ENCODE data around the gene PSD2.
"Not testable (repeated sequence)": the region's sequence is repeated elsewhere in the genome, so short reads cannot be mapped to it uniquely, and the experiment has no call there.

The PSD2 gene

GRCh38 chr5:139789116-139789844, 6.3 kb upstream of the PSD2 start:
- DNase-seq (ENCODE audit: low read depth in 1 of 2, low spot score in 1 of 2): no peak

DNA sequence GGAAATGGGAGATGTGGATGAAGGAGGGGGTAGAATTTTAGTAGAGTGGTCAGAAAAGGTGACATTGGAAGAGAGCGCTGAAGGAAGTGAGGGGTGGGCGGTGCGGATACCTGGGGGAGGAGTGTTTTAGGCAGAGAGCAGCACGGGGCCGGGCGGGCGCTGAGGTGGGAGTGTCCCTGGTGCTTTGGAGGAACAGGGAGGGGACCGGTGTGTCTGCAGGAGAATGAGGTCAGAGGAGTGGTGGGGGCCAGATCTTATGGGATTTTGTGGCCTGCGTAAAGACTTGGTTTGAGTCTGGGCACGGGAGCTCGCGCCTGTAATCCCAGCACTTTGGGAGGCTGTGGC, 5.8 kb upstream of the PSD2 start:
- no peak for DNase-seq (ENCODE audit: low read depth in 1 of 2, low spot score in 1 of 2)

DNA sequence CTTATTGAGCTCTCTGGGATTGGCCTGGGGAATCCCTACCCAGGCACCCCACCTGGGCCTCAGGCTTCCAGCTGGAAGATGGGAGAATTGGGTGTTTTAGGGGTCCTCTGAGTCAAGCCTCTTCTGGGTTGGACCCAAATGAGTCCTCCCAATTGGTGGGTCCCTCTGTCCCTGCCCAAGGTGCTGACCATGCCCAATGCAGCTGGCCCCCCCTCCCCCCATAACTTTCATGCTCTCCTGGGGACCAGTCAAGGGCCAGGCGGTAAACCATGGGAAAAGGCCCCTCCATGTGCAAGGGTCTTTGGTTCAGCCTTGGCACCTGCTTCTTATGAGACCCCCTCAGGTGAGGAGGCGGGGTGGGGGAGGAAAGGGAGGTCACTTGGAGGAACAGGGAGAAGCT, 3.4 kb upstream of the PSD2 start:
- DNase-seq (ENCODE audit: low read depth in 1 of 2, low spot score in 1 of 2): no peak

- not testable (repeated sequence) for DNase-seq (ENCODE audit: low read depth in 1 of 2, low spot score in 1 of 2)
Measured at GRCh38 chr5:139792655-139793054, 3.0 kb upstream of the PSD2 start.

DNA sequence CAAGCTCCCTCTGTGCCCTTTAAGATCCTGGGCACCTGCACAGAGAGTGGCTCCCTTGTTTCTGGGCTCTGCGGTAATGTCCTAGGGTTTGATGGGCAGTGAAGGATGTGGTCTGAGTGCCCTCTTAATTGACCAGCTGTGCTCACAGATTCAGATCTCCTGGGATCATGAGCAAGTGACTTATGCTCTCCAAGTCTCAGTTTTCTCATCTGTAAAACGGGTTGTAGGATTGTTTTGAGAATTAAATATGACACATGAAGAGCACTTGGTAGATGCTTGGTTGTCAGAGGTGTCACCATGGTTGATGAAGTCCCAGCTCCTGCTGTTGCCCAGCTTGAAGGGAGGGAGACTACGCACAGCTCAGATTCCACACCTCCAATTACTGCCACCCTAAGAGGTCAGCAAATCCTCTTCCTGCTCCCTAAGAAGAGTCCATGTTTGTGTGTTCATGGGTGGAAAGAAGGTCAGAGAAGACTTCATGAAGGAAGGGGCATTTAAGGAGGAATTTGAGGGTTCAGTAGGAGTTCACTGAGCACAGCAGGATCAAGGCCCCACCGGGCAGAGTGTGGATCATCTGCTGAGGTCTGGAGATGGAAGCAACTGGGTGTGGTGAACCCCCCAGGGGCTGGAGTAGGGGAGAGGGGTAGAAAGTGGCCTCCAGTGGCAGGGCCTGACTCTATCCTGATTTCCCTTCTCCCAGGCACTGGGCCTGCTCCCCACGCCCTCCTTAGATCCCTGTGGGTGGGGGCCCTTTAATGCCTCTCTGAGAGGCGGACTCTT, 1.4 kb upstream of the PSD2 start:
- no peak for DNase-seq (ENCODE audit: low read depth in 1 of 2, low spot score in 1 of 2)

DNA sequence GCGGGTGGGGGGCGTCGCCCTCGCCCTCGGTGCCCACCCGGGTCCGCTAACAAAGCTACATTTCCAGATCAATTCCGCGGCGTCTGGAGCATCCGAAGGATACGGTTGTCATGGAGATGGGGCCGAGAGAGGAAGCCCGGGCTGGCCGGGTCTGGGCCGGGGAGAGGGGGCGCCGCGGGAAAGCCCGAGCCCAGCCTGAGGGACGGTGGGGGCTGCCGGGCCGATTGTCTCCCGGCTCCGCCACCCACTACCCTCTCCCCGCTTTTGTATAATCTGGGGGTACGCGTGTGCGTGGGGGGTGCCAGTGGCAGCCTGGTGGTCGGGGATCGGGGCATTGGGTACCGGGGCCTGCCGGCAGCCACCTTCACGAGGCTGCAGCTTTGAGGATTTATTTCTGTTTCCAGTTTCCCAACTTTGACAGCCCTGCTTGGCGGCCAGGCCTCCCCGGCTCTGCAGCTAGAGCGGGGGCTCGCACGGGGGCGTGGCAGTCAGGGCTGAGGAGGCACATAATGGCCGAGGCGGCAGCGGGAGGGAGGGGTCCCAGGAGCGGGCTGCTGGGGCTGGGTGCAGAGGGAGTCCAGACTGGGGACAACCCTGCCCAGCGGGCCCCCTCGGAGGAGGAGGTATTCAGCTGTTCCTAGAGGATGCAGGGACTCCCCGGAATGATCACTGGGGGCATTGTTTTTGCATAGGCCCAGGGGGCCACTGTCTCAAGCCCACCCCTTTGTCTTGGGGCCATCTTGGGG, 626 bp downstream of the PSD2 start:
- no peak for DNase-seq (ENCODE audit: low read depth in 1 of 2, low spot score in 1 of 2)

GRCh38 chr5:139797335-139797734, 1.7 kb downstream of the PSD2 start:
- DNase-seq (ENCODE audit: low read depth in 1 of 2, low spot score in 1 of 2): no peak

GRCh38 chr5:139797856-139798510, 2.4 kb downstream of the PSD2 start:
- DNase-seq (ENCODE audit: low read depth in 1 of 2, low spot score in 1 of 2): no peak

GRCh38 chr5:139798883-139799282, 3.3 kb downstream of the PSD2 start:
- no peak for DNase-seq (ENCODE audit: low read depth in 1 of 2, low spot score in 1 of 2)

- DNase-seq (ENCODE audit: low read depth in 1 of 2, low spot score in 1 of 2): no peak
Measured at GRCh38 chr5:139799359-139799758, 3.8 kb downstream of the PSD2 start.

GRCh38 chr5:139803978-139804377, 8.4 kb downstream of the PSD2 start:
- no peak for DNase-seq (ENCODE audit: low read depth in 1 of 2, low spot score in 1 of 2)

GRCh38 chr5:139804800-139805397, 9.3 kb downstream of the PSD2 start:
- no peak for DNase-seq (ENCODE audit: low read depth in 1 of 2, low spot score in 1 of 2)

GRCh38 chr5:139805545-139805944, 9.9 kb downstream of the PSD2 start:
- no peak for DNase-seq (ENCODE audit: low read depth in 1 of 2, low spot score in 1 of 2)

DNA sequence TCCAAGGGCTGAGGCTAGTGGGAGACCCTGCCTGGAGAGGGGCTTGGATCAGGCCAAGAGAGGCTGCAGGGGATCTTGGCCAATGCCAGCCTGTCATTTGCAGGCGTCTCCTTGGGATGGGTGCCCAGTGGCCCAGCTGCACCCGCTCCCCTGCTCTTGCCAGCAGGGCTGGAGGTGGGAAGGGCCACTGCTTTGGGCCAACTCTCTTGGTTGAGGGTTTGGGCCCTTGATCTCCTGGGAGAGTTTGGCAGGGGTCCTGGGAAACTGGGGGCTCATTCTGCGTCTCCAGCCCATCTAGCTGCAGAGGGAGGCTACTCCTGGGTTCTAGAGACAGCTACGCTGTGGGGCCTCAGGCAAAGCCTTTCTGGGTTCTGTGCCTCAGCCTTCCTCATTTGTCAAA, 10.5 kb downstream of the PSD2 start:
- DNase-seq (ENCODE audit: low read depth in 1 of 2, low spot score in 1 of 2): no peak

DNA sequence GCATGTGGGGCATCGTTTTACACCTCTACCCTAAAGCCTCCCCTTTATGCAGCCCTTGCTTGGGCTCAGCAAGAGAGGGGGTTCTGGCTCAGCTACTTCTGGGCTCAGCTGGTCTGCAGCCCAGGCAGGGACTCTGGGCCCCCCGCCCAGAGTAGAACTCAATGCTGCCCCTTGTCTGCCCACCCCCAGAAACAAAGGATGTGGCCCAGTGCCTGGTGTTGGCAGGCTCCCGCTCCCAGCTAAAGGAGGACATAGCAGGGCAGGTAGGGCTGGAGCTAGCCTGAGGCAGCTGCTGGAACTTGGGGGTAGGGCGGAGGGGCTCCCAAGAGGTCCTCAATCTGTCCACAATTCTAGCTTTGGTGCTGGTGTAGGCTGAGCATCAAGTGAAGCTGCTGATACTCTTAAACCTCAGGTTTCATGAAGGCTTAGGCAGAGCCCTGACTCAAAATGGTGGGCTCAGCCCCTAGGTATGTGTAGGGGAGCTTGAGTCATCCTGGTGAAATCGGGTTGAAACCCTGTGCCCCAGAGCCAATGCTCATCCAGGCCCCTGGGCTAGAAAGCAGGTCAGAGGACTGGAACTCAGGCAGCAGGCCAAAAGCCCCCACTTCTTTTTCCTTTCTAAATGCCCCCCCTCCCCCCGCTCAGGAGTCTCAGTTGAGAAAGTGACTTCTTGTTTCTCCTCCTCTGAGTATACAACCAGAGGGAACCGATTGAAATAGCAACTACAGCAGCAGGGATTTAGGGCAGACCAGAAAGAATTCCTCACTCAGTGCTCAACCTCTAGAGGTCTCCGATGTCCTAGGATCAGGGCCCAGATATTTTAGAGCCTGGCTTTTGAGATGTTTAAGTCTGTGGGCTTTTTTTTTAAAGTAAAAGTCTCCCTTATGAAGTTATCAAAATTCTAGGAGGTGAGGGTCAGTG, 11.4 kb downstream of the PSD2 start:
- no peak for DNase-seq (ENCODE audit: low read depth in 1 of 2, low spot score in 1 of 2)

- no peak for DNase-seq (ENCODE audit: low read depth in 1 of 2, low spot score in 1 of 2)
Measured at GRCh38 chr5:139807647-139808030, 12.0 kb downstream of the PSD2 start.

DNA sequence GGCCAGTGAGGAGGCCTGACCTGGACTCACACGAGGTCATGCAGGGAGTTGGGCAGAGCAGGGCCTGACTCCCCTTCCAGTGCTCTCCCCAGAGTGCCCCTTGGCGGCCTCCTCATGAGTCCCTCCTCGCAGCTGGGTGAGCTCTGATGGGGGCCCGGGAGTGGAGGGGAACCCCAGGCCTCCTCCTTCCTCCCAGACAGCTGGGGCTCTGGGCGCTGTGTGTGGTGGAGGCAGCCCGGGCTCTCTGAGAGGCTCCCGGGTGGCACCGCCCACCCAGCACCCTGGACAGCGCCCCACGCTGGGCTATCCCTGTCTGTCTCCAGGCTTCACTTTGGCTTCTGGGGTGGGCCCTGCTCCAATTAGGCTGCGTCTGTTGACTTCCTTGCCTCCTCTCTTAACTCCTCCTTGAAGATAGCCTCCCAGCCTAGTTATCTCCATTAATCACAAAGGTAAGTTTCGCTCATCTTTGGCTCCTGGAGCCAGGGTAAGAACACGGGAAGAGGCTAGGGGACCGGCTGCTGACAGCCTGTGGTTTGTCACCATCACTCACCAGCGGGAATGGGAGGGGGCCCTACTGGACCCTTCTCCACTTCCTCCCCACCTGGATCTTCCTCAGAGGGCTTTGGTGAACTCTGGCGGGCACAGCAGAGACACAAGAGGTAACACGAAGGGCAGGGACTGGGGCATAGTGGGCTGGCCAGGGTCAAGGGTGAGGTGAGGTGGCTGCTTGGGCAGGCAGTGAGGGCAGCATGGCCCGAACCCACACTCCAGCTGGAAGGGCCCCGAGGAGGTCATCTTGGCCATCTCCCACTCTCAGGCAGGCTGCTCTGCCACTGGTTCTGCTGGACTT, 13.1 kb downstream of the PSD2 start:
- peak in 1 of 2 donors; percentile 18 for DNase-seq (ENCODE audit: low read depth in 1 of 2, low spot score in 1 of 2)

GRCh38 chr5:139809331-139809810, 13.8 kb downstream of the PSD2 start:
- no peak for DNase-seq (ENCODE audit: low read depth in 1 of 2, low spot score in 1 of 2)

All from stimulated activated CD4-positive, alpha-beta T cell treated with anti-CD3 and anti-CD28 coated beads, Interleukin-15, amount 100 ng/mL, for 1 hour (primary cell).